SK-N-SH (cell line): ENCODE data around the gene NRIP1. TPM values are rescaled to one million over a fixed set of nuclear protein-coding genes. Genes with fewer than 3 reads are reported as not detected.

ENCODE experiments used
- CTCF ChIA-PET: fragments of 300-600, 350-600 bp; formaldehyde crosslinking; extraction: SDS; loops from one replicate; lab custom pipeline; 2021; lab: Yijun Ruan, JAX
- POLR2A ChIA-PET: fragments of 350-600 bp; sonication (Branson Sonifier 250); formaldehyde crosslinking; extraction: SDS; loops from one replicate; lab custom pipeline; 2020; ENCODE audit warnings: antibody characterized with exemption, inconsistent platforms; lab: Yijun Ruan, JAX
- DNase-seq: peaks from one replicate; pipeline ENCODE4 v3.0.0; 2012
- H2AFZ ChIP-seq: fragments of 200-600 bp; sonication (generic); 2 replicates; pipeline ENCODE4 v1.8.1; 2016; ENCODE audit warnings: antibody characterized with exemption, mild to moderate bottlenecking, low read depth
- H3F3A ChIP-seq: fragments of 200-600 bp; sonication (generic); replicated peaks from 2 replicates; pipeline ENCODE3; 2016; ENCODE audit warnings: antibody characterized with exemption, mild to moderate bottlenecking; ENCODE audit not compliant: insufficient read depth
- H3K27ac ChIP-seq, 2 experiments: fragments of 200-500 bp in 1 of 2; fragments of 200-600 bp in 1 of 2; sonication (Bioruptor generic) in 1 of 2; sonication (generic), shearing (Covaris generic) in 1 of 2; 2 replicates each; pipeline versions ENCODE4 v1.5.1 to v1.6.1; 2014 to 2016; ENCODE audit warnings: low read depth in 2 of 2, inconsistent platforms in 1 of 2, low read length in 1 of 2, mild to moderate bottlenecking in 1 of 2, mixed read lengths in 1 of 2
- H3K27me3 ChIP-seq: fragments of 200-600 bp; sonication (generic), shearing (Covaris generic); 2 replicates; pipeline ENCODE4 v1.6.1; 2016; ENCODE audit warnings: mixed run types; ENCODE audit not compliant: insufficient read depth
- H3K36me3 ChIP-seq, 2 experiments: fragments of 200-500 bp in 1 of 2; fragments of 200-600 bp in 1 of 2; sonication (Bioruptor generic) in 1 of 2; sonication (generic) in 1 of 2; replicated peaks in 1 of 2; 2 replicates each; pipeline versions ENCODE3 to v1.5.1; 2014 to 2016; ENCODE audit warnings: low read length in 1 of 2, mild to moderate bottlenecking in 1 of 2; ENCODE audit not compliant: insufficient read depth in 2 of 2, control insufficient read depth in 1 of 2
- H3K4me1 ChIP-seq, 2 experiments: fragments of 200-500 bp in 1 of 2; fragments of 200-600 bp in 1 of 2; sonication (Bioruptor generic) in 1 of 2; sonication (generic), shearing (Covaris generic) in 1 of 2; 2 replicates each; pipeline versions ENCODE4 v1.5.1 to v1.6.1; 2014 to 2016; ENCODE audit warnings: low read depth in 1 of 2, low read length in 1 of 2, mixed run types in 1 of 2; ENCODE audit not compliant: insufficient read depth in 2 of 2, control insufficient read depth in 1 of 2
- H3K4me2 ChIP-seq: fragments of 200-600 bp; sonication (generic), shearing (Covaris generic); 2 replicates; pipeline ENCODE4 v1.6.1; 2017; ENCODE audit warnings: mixed run types
- H3K4me3 ChIP-seq, 2 experiments: fragments of 200-500 bp in 1 of 2; fragments of 200-600 bp in 1 of 2; sonication (Bioruptor generic) in 1 of 2; sonication (generic), shearing (Covaris generic) in 1 of 2; 2 replicates each; pipeline versions ENCODE4 v1.5.1 to v1.8.1; 2014 to 2016; ENCODE audit warnings: low read depth in 2 of 2, inconsistent platforms in 1 of 2, low read length in 1 of 2, mild to moderate bottlenecking in 1 of 2, mixed read lengths in 1 of 2, moderate library complexity in 1 of 2
- H3K79me2 ChIP-seq: fragments of 200-600 bp; sonication (generic); 2 replicates; pipeline ENCODE4 v1.8.1; 2017; ENCODE audit warnings: mild to moderate bottlenecking; ENCODE audit not compliant: insufficient read depth
- H3K9ac ChIP-seq: fragments of 200-600 bp; sonication (generic); 2 replicates; pipeline ENCODE4 v1.6.1; 2017; ENCODE audit warnings: mixed run types
- H3K9me2 ChIP-seq: fragments of 200-600 bp; sonication (generic); 2 replicates; pipeline ENCODE4 v1.6.1; 2017; ENCODE audit warnings: mixed run types
- H3K9me3 ChIP-seq: fragments of 200-600 bp; sonication (generic); 2 replicates; pipeline ENCODE4 v1.6.1; 2017; ENCODE audit warnings: mixed run types, mild to moderate bottlenecking, moderate library complexity
- H4K20me1 ChIP-seq: fragments of 200-600 bp; sonication (generic); 2 replicates; pipeline ENCODE4 v1.6.1; 2017; ENCODE audit warnings: mild to moderate bottlenecking, mixed run types; ENCODE audit not compliant: insufficient read depth
- ELF1 ChIP-seq: IDR thresholded peaks from 2 replicates; pipeline ENCODE4 v1.4.0; 2012
- EP300 ChIP-seq, 2 experiments: IDR thresholded peaks; 2 replicates each; pipeline versions ENCODE4 v1.4.0 to v1.6.1; 2012; ENCODE audit warnings: borderline replicate concordance in 1 of 2, low read depth in 1 of 2, low read length in 1 of 2
- FOSL2 ChIP-seq: IDR thresholded peaks from 2 replicates; pipeline ENCODE4 v1.4.0; 2012; ENCODE audit warnings: low read depth, mild to moderate bottlenecking, moderate library complexity, borderline replicate concordance
- FOXJ3 ChIP-seq: sonication (generic); formaldehyde crosslinking; IDR thresholded peaks from 2 replicates; pipeline ENCODE4 v1.5.1; 2020; ENCODE audit warnings: mild to moderate bottlenecking, missing genetic modification reagents
- FOXM1 ChIP-seq: IDR thresholded peaks from 2 replicates; pipeline ENCODE4 v1.4.0; 2012; ENCODE audit warnings: low read depth, mild to moderate bottlenecking
- GABPA ChIP-seq: IDR thresholded peaks from 2 replicates; pipeline ENCODE4 v1.4.0; 2012; ENCODE audit warnings: low read depth, mild to moderate bottlenecking
- GATA2 ChIP-seq: sonication (generic); formaldehyde crosslinking; IDR thresholded peaks from 2 replicates; pipeline ENCODE4 v1.5.0; 2020; ENCODE audit warnings: mild to moderate bottlenecking, missing genetic modification reagents
- NRF1 ChIP-seq: IDR thresholded peaks from 2 replicates; pipeline ENCODE4 v1.6.1; 2012; ENCODE audit warnings: low read depth, mild to moderate bottlenecking, low read length
- POLR2AphosphoS5 ChIP-seq: IDR thresholded peaks from 2 replicates; pipeline ENCODE4 v1.6.1; 2012; ENCODE audit warnings: low read depth, low read length
- RAD21 ChIP-seq: IDR thresholded peaks from 2 replicates; pipeline ENCODE4 v1.6.1; 2012; ENCODE audit warnings: mild to moderate bottlenecking, low read length
- RCOR1 ChIP-seq: fragments of 150-350 bp; IDR thresholded peaks from 2 replicates; pipeline ENCODE4 v1.6.1; 2017; ENCODE audit warnings: antibody characterized with exemption, low read length
- RFX5 ChIP-seq: IDR thresholded peaks from 2 replicates; pipeline ENCODE4 v1.6.1; 2012; ENCODE audit warnings: mild to moderate bottlenecking, improper control_type of control experiment, low read length
- RXRA ChIP-seq: IDR thresholded peaks from 2 replicates; pipeline ENCODE4 v1.4.0; 2012; ENCODE audit warnings: low read depth, mild to moderate bottlenecking, borderline replicate concordance
- SIN3A ChIP-seq: IDR thresholded peaks from 2 replicates; pipeline ENCODE4 v1.6.1; 2012; ENCODE audit warnings: low read depth, mild to moderate bottlenecking, low read length, moderate library complexity, borderline replicate concordance
- SMC3 ChIP-seq: IDR thresholded peaks from 2 replicates; pipeline ENCODE4 v1.6.1; 2012; ENCODE audit warnings: low read depth, low read length, improper control_type of control experiment
- TAF1 ChIP-seq: IDR thresholded peaks from 2 replicates; pipeline ENCODE4 v1.6.1; 2012; ENCODE audit warnings: low read depth, mild to moderate bottlenecking, low read length, moderate library complexity, borderline replicate concordance
- TCF12 ChIP-seq: IDR thresholded peaks from 2 replicates; pipeline ENCODE4 v1.4.0; 2012
- TEAD4 ChIP-seq: IDR thresholded peaks from 2 replicates; pipeline ENCODE4 v1.4.0; 2012; ENCODE audit warnings: mild to moderate bottlenecking, borderline replicate concordance; ENCODE audit not compliant: insufficient read depth
- WGBS: methylation state at CpG from one replicate; pipeline ENCODE4 v1.1.6; 2017; ENCODE audit warnings: low lambda C conversion rate; 5-methylcytosine and 5-hydroxymethylcytosine counted together
- polyA plus RNA-seq, 3 experiments: library from polyadenylated mRNA; depleted of rRNA; stranded (reverse); fragments of >200 nt; gene quantifications; 2 replicates each; pipeline ENCODE4 v1.2.3, GENCODE V29; 2012
- TF ChIP-seq, protein P1 (sequence below): fragments of 150-350 bp; IDR thresholded peaks from 2 replicates; pipeline ENCODE4 v1.6.1; 2016; ENCODE audit warnings: mild to moderate bottlenecking, low read depth, low read length
- TF ChIP-seq, protein P2 (sequence below): IDR thresholded peaks from 2 replicates; pipeline ENCODE4 v1.4.0; 2012; ENCODE audit warnings: low read depth, borderline replicate concordance
- TF ChIP-seq, protein P3 (sequence below): fragments of 150-350 bp; IDR thresholded peaks from 2 replicates; pipeline ENCODE4 v1.6.1; 2017; ENCODE audit warnings: antibody characterized with exemption, low read length, low read depth, borderline replicate concordance
- TF ChIP-seq, protein P4 (sequence below): IDR thresholded peaks from 2 replicates; pipeline ENCODE4; 2012
- TF ChIP-seq, protein P5 (sequence below): IDR thresholded peaks from 2 replicates; pipeline ENCODE4 v1.4.0; 2012; ENCODE audit warnings: low read depth, borderline replicate concordance

The NRIP1 gene
- polyA plus RNA-seq, 1 of the 3 experiments (the other 2 are of a cell fraction) = 0.02 TPM

DNA sequence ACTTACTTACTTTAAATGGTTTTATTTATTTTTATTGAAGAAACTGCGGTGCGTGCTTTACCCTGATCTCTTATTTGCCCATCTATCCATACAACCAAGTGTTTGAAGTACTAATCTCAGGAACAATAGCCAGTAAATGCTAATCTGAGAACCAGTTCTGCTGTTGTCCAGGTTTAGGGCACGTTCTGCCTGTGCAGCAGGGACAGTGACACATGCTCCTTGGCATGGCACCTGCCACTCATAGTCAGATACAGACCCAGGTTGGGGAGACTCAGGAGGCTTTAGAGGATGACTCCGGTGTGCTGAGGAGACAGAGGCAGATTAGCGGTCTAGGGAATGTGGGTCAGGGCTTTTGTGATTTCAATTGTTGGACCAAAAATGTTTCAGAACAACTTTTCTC lies 83.6 kb downstream of the NRIP1 start:
- Histone ChIP-seq H3F3A (no peaks in the 10 kb centered on the region), H3K36me3 (no peaks in the 10 kb centered on the region), H2AFZ (no peak overlapping the region), H3K4me2 (no peak overlapping the region), H3K27me3 (no peaks in the 10 kb centered on the region), H4K20me1 (no peaks in the 10 kb centered on the region), H3K9me2 (no peaks in the 10 kb centered on the region), H3K9me3 (no peaks in the 10 kb centered on the region), H3K9ac (no peak overlapping the region), H3K4me1 (no peaks in the 10 kb centered on the region), H3K79me2 (no peaks in the 10 kb centered on the region), H3K4me3 (no peak overlapping the region), H3K27ac (no peak overlapping the region)
- TF ChIP-seq GATA2 = no peak
- no peak for TF ChIP-seq POLR2AphosphoS5
- TF ChIP-seq ELF1 = no peak
- TF ChIP-seq, protein P1, sequence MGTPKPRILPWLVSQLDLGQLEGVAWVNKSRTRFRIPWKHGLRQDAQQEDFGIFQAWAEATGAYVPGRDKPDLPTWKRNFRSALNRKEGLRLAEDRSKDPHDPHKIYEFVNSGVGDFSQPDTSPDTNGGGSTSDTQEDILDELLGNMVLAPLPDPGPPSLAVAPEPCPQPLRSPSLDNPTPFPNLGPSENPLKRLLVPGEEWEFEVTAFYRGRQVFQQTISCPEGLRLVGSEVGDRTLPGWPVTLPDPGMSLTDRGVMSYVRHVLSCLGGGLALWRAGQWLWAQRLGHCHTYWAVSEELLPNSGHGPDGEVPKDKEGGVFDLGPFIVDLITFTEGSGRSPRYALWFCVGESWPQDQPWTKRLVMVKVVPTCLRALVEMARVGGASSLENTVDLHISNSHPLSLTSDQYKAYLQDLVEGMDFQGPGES = no peak
- TF ChIP-seq RAD21 = no peak
- TF ChIP-seq, protein P2, sequence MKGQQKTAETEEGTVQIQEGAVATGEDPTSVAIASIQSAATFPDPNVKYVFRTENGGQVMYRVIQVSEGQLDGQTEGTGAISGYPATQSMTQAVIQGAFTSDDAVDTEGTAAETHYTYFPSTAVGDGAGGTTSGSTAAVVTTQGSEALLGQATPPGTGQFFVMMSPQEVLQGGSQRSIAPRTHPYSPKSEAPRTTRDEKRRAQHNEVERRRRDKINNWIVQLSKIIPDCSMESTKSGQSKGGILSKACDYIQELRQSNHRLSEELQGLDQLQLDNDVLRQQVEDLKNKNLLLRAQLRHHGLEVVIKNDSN = no peak
- no peak for TF ChIP-seq FOXM1
- TF ChIP-seq, protein P3, sequence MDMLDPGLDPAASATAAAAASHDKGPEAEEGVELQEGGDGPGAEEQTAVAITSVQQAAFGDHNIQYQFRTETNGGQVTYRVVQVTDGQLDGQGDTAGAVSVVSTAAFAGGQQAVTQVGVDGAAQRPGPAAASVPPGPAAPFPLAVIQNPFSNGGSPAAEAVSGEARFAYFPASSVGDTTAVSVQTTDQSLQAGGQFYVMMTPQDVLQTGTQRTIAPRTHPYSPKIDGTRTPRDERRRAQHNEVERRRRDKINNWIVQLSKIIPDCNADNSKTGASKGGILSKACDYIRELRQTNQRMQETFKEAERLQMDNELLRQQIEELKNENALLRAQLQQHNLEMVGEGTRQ = no peak
- TF ChIP-seq NRF1 = no peak
- TF ChIP-seq TAF1 = no peak
- TF ChIP-seq RFX5 = no peak
- ChIA-PET CTCF (no interaction called here), POLR2A (no interaction called here)
- WGBS = 11% methylated on average over 5 of the region's 5 CpGs
- no peak for DNase-seq

DNA sequence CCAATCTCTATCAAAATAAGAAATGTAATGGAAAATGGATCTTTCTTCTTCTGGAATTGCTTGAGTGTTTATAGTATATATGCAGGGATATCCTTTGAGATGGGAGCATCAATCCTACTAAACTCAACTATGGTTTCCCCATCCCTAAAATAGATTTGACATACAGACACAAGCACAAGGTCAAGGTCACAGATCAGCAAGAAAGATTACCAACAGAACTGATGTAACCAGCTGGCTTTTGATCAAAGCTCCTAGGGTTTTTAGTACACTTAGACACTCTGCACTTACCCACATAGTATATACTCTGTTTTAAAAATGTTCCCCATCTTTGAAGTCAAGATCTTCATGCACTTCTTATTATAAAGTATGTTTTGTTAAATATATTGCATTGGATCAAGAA lies 85.5 kb downstream of the NRIP1 start:
- no peak overlapping the region for H2AFZ ChIP-seq
- H3K4me2 ChIP-seq = no peak overlapping the region
- no peak overlapping the region for H3K27ac ChIP-seq
- no peaks in the 10 kb centered on the region for H3K9me3 ChIP-seq
- ChIA-PET POLR2A (no interaction called here), CTCF (no interaction called here)
- no peak overlapping the region for H3K9ac ChIP-seq
- H3K4me3 ChIP-seq = no peak overlapping the region
- H3K27me3 ChIP-seq = 0 out of 2 replicates have a peak, but pooled peaks cover 5% of the 10 kb centered on the region
- no peaks in the 10 kb centered on the region for H3F3A ChIP-seq
- DNase-seq = no peak
- H3K9me2 ChIP-seq = no peaks in the 10 kb centered on the region
- no peaks in the 10 kb centered on the region for H3K4me1 ChIP-seq
- no peaks in the 10 kb centered on the region for H3K36me3 ChIP-seq
- no peaks in the 10 kb centered on the region for H3K79me2 ChIP-seq
- H4K20me1 ChIP-seq = no peaks in the 10 kb centered on the region
- TF ChIP-seq FOXJ3 = no peak
- TF ChIP-seq RXRA = no peak
- TF ChIP-seq SIN3A = no peak
- TF ChIP-seq, protein P4, sequence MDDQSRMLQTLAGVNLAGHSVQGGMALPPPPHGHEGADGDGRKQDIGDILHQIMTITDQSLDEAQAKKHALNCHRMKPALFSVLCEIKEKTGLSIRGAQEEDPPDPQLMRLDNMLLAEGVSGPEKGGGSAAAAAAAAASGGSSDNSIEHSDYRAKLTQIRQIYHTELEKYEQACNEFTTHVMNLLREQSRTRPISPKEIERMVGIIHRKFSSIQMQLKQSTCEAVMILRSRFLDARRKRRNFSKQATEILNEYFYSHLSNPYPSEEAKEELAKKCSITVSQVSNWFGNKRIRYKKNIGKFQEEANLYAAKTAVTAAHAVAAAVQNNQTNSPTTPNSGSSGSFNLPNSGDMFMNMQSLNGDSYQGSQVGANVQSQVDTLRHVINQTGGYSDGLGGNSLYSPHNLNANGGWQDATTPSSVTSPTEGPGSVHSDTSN = no peak
- TF ChIP-seq FOSL2 = no peak
- TF ChIP-seq GABPA = no peak
- no peak for TF ChIP-seq RCOR1
- TF ChIP-seq, protein P3 = no peak
- TF ChIP-seq RAD21 = no peak
- TF ChIP-seq SMC3 = no peak
- no peak for TF ChIP-seq TEAD4
- no peak for TF ChIP-seq FOXM1
- no peak for TF ChIP-seq ELF1
- TF ChIP-seq, protein P5, sequence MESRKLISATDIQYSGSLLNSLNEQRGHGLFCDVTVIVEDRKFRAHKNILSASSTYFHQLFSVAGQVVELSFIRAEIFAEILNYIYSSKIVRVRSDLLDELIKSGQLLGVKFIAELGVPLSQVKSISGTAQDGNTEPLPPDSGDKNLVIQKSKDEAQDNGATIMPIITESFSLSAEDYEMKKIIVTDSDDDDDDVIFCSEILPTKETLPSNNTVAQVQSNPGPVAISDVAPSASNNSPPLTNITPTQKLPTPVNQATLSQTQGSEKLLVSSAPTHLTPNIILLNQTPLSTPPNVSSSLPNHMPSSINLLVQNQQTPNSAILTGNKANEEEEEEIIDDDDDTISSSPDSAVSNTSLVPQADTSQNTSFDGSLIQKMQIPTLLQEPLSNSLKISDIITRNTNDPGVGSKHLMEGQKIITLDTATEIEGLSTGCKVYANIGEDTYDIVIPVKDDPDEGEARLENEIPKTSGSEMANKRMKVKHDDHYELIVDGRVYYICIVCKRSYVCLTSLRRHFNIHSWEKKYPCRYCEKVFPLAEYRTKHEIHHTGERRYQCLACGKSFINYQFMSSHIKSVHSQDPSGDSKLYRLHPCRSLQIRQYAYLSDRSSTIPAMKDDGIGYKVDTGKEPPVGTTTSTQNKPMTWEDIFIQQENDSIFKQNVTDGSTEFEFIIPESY = no peak
- TF ChIP-seq EP300 (IDR thresholded peaks at IDR 0.05; ENCODE audit: borderline replicate concordance in 1 of 2, low read depth in 1 of 2, low read length in 1 of 2) = no peak
- no peak for TF ChIP-seq TCF12
- TF ChIP-seq POLR2AphosphoS5 = no peak
- no peak for TF ChIP-seq NRF1
